Loucy (cell line): ENCODE measurements around the gene SUPT3H.

Source experiments
- CTCF ChIP-seq: fragments of 200-600 bp; sonication (generic); conservative IDR thresholded peaks from 2 replicates; pipeline ENCODE4 v1.5.1; 2014; ENCODE audit warnings: mild to moderate bottlenecking, antibody characterized with exemption, low read length
- EZH2phosphoT487 ChIP-seq: fragments of 200-600 bp; IDR thresholded peaks from 2 replicates; pipeline ENCODE4 v1.6.1; 2018; ENCODE audit warnings: antibody characterized with exemption, mild to moderate bottlenecking, moderate library complexity, borderline replicate concordance

GRCh38 chr6:44969446-44970185 lies 408.1 kb downstream of the SUPT3H start:
- no peak for TF ChIP-seq CTCF
- TF ChIP-seq EZH2phosphoT487 = no peak
